WTC11 (cell line): ENCODE measurements around the gene BCAS3. TPM values are rescaled to one million over a fixed set of nuclear protein-coding genes. Genes with fewer than 3 reads are reported as not detected.

Source experiments
- ATAC-seq: fragments of 200-7000 bp; cut with Tn5 transposase; 2 replicates; pipeline ENCODE4 v1.10.0; 2021; ENCODE audit warnings: mild to moderate bottlenecking, moderate library complexity
- CTCF ChIA-PET: fragments of 300-600 bp; sonication (Branson Sonifier 250); formaldehyde crosslinking; loops from one replicate; lab custom pipeline; 2021; ENCODE audit warnings: antibody characterized with exemption; lab: Charles Lee
- POLR2A ChIA-PET: fragments of 350-600 bp; sonication (Branson Sonifier 250); formaldehyde crosslinking; loops from one replicate; lab custom pipeline; 2021; ENCODE audit warnings: antibody characterized with exemption; lab: Charles Lee
- DNase-seq: peaks from one replicate; pipeline ENCODE4 v3.0.0; 2021; ENCODE audit warnings: low spot score
- H3K27ac Mint-ChIP-seq: 2 replicates; pipeline ENCODE4 v1.8.0; 2021; ENCODE audit warnings: mixed read lengths
- H3K27me3 Mint-ChIP-seq: 2 replicates; pipeline ENCODE4 v1.8.0; 2021; ENCODE audit warnings: low read depth, mild to moderate bottlenecking, moderate library complexity, mixed read lengths
- H3K36me3 Mint-ChIP-seq: 2 replicates; pipeline ENCODE4 v1.8.0; 2021; ENCODE audit warnings: mixed read lengths
- H3K4me1 Mint-ChIP-seq: 2 replicates; pipeline ENCODE4 v1.8.0; 2022; ENCODE audit warnings: mixed read lengths
- H3K4me3 Mint-ChIP-seq: 2 replicates; pipeline ENCODE4 v1.8.0; 2021; ENCODE audit warnings: mild to moderate bottlenecking, moderate library complexity, mixed read lengths
- H3K9me3 Mint-ChIP-seq: 2 replicates; pipeline ENCODE4 v1.8.0; 2021; ENCODE audit warnings: mixed read lengths
- AR ChIP-seq: fragments of 250-450 bp; sonication (Bioruptor Pico); IDR thresholded peaks from 2 replicates; pipeline ENCODE4 v1.9.0; 2021; ENCODE audit warnings: mild to moderate bottlenecking
- CTCF ChIP-seq: fragments of 200-600 bp; IDR thresholded peaks from 2 replicates; pipeline ENCODE4 v1.8.0; 2022; ENCODE audit warnings: antibody characterized with exemption
- ESRRA ChIP-seq: sonication (generic); formaldehyde crosslinking; IDR thresholded peaks from 2 replicates; pipeline ENCODE4 v1.8.1; 2022; ENCODE audit warnings: mild to moderate bottlenecking, missing genetic modification reagents, borderline replicate concordance
- FOXK1 ChIP-seq: sonication (generic); formaldehyde crosslinking; IDR thresholded peaks from 2 replicates; pipeline ENCODE4 v1.8.0; 2022; ENCODE audit warnings: mild to moderate bottlenecking, moderate library complexity, missing genetic modification reagents
- FOXP1 ChIP-seq: sonication (generic); formaldehyde crosslinking; IDR thresholded peaks from 2 replicates; pipeline ENCODE4 v1.8.0; 2022; ENCODE audit warnings: missing genetic modification reagents, mild to moderate bottlenecking, moderate library complexity, borderline replicate concordance
- IRF2 ChIP-seq: sonication (generic); formaldehyde crosslinking; IDR thresholded peaks from 2 replicates; pipeline ENCODE4 v1.8.0; 2022; ENCODE audit warnings: low read depth, missing genetic modification reagents, borderline replicate concordance
- JAZF1 ChIP-seq: fragments of 250-450 bp; sonication (Bioruptor Pico); IDR thresholded peaks from 2 replicates; pipeline ENCODE4 v1.9.0; 2021; ENCODE audit warnings: moderate library complexity, mild to moderate bottlenecking, inconsistent platforms
- NFATC4 ChIP-seq: fragments of 250-450 bp; sonication (Bioruptor Pico); IDR thresholded peaks from 2 replicates; pipeline ENCODE4 v1.9.0; 2021; ENCODE audit warnings: mild to moderate bottlenecking
- NFE2L1 ChIP-seq: sonication (generic); formaldehyde crosslinking; IDR thresholded peaks from 2 replicates; pipeline ENCODE4 v1.8.1; 2023; ENCODE audit warnings: missing genetic modification reagents
- SP1 ChIP-seq: sonication (generic); formaldehyde crosslinking; conservative IDR thresholded peaks from 2 replicates; pipeline ENCODE4 v1.8.1; 2022; ENCODE audit warnings: missing genetic modification reagents
- ZNF219 ChIP-seq: sonication (generic); formaldehyde crosslinking; IDR thresholded peaks from 2 replicates; pipeline ENCODE4 v1.8.0; 2023; ENCODE audit warnings: missing genetic modification reagents, mild to moderate bottlenecking, borderline replicate concordance
- ZNF425 ChIP-seq: fragments of 250-450 bp; sonication (Bioruptor Pico); conservative IDR thresholded peaks from 2 replicates; pipeline ENCODE4 v1.9.0; 2021; ENCODE audit warnings: mild to moderate bottlenecking
- ZNF532 ChIP-seq: fragments of 250-450 bp; sonication (Bioruptor Pico); IDR thresholded peaks from 2 replicates; pipeline ENCODE4 v1.9.0; 2021; ENCODE audit warnings: mild to moderate bottlenecking, borderline replicate concordance
- total RNA-seq: library from RNA; stranded (reverse); gene quantifications from 3 replicates; pipeline ENCODE4 v1.2.3, GENCODE V29; 2021
- TF ChIP-seq, protein P1 (sequence below): sonication (generic); formaldehyde crosslinking; IDR thresholded peaks from 2 replicates; pipeline ENCODE4 v1.8.1; 2022; ENCODE audit warnings: missing genetic modification reagents, borderline replicate concordance
- TF ChIP-seq, protein P2 (sequence below): sonication (generic); formaldehyde crosslinking; conservative IDR thresholded peaks from 2 replicates; pipeline ENCODE4 v1.8.1; 2022; ENCODE audit warnings: mild to moderate bottlenecking, missing genetic modification reagents
- TF ChIP-seq, protein P3 (sequence below): sonication (generic); formaldehyde crosslinking; IDR thresholded peaks from 2 replicates; pipeline ENCODE4 v1.8.1; 2023; ENCODE audit warnings: mild to moderate bottlenecking, missing genetic modification reagents

BCAS3 gene
- total RNA-seq, 1 experiment from 2014 or later: 15.5 TPM

DNA sequence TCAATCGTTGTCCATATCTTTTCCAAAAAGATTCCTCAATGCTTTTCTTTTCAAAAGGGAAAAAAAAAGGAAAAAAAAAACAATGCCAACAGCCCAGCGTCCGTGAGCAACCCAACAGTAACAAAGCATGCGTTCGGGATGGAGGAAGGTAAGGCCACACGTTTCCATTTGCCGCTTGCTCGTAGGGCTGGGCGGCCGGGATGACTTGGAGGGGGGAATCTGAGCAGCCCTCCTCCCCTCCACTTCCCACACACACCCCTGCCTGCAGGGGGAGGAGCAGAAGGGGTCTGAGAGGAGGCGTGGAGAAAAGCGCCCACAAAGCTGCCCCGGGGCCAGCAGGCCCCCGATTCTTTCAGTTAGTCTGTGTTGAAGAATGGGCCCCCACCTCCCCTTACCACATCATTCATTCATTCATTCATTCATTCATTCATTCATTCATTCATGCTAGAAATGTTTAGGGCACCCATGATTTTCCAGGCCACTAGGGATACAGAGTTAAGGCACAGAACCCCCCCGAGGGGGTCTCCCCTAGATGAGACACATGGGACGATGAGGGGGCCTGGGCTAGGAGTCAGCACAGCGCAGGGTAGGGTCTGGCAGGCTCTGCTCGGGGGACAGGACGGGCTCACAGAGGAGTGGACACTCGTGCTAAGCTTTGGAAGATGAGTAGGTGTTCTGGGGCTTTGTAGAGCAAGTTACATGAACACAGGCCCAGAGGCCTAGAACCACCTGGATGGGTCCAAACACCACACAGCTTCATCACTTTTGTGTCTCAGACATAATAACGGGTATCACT, 711.1 kb downstream of the BCAS3 start:
- ATAC-seq (no peak), DNase-seq (no peak)
- Mint-ChIP-seq H3K27ac (no peak overlapping the region), H3K4me3 (no peak overlapping the region), H3K36me3 (no peaks in the 10 kb centered on the region), H3K9me3 (no peaks in the 10 kb centered on the region), H3K27me3 (peaks cover 25% of the 10 kb centered on the region), H3K4me1 (peaks cover 9% of the 10 kb centered on the region; the same call in 1 of the 2 replicates)
- POLR2A ChIA-PET: no interaction called here
- CTCF ChIA-PET: interaction anchor here (0.6 kb wide), 1 partner anchor 417 kb away, joined by 3 read pairs; no protein-coding TSS in a partner anchor
- TF ChIP-seq, protein P1, sequence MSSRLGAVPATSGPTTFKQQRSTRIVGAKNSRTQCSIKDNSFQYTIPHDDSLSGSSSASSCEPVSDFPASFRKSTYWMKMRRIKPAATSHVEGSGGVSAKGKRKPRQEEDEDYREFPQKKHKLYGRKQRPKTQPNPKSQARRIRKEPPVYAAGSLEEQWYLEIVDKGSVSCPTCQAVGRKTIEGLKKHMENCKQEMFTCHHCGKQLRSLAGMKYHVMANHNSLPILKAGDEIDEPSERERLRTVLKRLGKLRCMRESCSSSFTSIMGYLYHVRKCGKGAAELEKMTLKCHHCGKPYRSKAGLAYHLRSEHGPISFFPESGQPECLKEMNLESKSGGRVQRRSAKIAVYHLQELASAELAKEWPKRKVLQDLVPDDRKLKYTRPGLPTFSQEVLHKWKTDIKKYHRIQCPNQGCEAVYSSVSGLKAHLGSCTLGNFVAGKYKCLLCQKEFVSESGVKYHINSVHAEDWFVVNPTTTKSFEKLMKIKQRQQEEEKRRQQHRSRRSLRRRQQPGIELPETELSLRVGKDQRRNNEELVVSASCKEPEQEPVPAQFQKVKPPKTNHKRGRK (CRISPR knock-in tag): no peak
- TF ChIP-seq ZNF219: no peak
- no peak for TF ChIP-seq CTCF
- TF ChIP-seq JAZF1: no peak
- TF ChIP-seq NFATC4 (CRISPR knock-in tag): no peak
- TF ChIP-seq SP1 (CRISPR knock-in tag): no peak
- TF ChIP-seq IRF2 (CRISPR knock-in tag): no peak
- TF ChIP-seq NFE2L1 (CRISPR knock-in tag): no peak
- TF ChIP-seq ESRRA (CRISPR knock-in tag): no peak
- no peak for TF ChIP-seq FOXK1 (CRISPR knock-in tag)
- TF ChIP-seq FOXP1 (CRISPR knock-in tag): no peak
- TF ChIP-seq AR (CRISPR knock-in tag): no peak
- no peak for TF ChIP-seq ZNF425
- TF ChIP-seq, protein P2, sequence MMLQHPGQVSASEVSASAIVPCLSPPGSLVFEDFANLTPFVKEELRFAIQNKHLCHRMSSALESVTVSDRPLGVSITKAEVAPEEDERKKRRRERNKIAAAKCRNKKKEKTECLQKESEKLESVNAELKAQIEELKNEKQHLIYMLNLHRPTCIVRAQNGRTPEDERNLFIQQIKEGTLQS: no peak
- TF ChIP-seq, protein P3, sequence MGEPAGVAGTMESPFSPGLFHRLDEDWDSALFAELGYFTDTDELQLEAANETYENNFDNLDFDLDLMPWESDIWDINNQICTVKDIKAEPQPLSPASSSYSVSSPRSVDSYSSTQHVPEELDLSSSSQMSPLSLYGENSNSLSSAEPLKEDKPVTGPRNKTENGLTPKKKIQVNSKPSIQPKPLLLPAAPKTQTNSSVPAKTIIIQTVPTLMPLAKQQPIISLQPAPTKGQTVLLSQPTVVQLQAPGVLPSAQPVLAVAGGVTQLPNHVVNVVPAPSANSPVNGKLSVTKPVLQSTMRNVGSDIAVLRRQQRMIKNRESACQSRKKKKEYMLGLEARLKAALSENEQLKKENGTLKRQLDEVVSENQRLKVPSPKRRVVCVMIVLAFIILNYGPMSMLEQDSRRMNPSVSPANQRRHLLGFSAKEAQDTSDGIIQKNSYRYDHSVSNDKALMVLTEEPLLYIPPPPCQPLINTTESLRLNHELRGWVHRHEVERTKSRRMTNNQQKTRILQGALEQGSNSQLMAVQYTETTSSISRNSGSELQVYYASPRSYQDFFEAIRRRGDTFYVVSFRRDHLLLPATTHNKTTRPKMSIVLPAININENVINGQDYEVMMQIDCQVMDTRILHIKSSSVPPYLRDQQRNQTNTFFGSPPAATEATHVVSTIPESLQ (CRISPR knock-in tag): no peak
- TF ChIP-seq ZNF532 (CRISPR knock-in tag): no peak
